Urothelium cell line (cell line): ENCODE data around the gene PSAP.

Source experiments
- DNase-seq: peaks from one replicate; pipeline ENCODE4 v3.0.0; 2011; ENCODE audit warnings: low spot score, mixed read lengths
- FAIRE-seq: peaks from 2 replicates; lab custom pipeline; 2011; peaks lifted over from hg19 to GRCh38; lab: Jason Lieb, UNC

The PSAP gene

DNA sequence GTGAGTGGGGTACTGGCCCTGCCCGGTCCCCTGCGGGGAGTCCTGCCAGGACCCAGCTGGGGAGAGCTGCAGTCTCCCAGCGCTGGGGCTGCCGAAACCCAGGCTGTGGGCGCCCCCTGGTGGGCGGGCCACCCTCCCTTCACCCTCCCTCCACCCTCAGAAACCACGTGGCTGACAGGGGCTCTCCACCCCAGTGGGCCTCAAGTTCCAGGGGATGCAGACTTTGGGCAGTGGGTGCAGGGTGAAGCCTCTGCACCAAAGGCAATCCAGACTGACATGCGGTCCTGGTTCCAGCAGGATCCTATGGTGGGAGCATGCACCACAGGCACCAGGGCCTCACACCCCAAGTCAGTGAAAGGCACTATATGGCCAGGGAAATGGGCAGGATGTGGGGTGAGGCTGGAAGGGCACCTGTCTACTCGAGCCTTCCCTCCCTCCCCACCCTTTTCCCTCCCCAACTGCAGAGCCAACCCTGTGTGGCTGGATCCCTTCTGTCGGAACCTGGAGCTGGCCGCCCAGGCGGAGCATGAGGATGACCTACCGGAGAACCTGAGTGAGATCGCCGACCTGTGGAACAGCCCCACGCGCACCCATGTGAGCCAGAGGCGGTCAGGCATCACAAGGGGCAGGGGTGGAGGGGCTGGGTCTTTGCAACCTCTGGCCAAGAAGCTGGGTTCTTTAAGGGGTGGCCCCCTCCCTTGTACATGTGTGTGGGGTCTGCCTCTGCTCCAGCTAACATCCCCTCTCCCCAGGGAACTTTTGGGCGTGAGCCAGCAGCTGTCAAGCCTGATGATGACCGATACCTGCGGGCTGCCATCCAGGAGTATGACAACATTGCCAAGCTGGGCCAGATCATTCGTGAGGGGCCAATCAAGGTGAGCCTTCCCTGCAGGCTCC is 38.8 kb downstream of the PSAP start:
- FAIRE-seq (peak; percentile 81), DNase-seq (peak; percentile 84)

DNA sequence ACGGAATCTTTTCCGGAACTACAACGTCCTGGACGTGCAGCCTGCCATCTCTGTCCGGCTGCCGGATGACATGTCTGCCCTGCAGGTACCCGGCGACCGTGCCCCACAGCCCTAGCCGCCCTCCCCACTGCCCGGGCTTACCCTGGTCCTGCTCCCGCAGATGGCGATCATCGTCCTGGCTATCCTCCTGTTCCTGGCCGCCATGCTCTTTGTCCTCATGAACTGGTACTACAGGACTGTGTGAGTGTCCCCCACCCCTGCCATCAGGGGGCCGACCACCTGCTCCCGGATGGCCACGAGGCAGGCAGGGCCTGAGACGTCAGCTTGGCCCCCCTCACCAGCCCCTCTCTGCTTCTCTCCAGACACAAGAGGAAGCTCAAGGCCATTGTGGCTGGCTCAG is 39.7 kb downstream of the PSAP start:
- FAIRE-seq (no peak), DNase-seq (no peak)

GRCh38 chr10:71810048-71810750 is 40.9 kb downstream of the PSAP start:
- DNase-seq (no peak), FAIRE-seq (no peak)

- DNase-seq (no peak), FAIRE-seq (peak; percentile 20)
Measured at GRCh38 chr10:71809628-71810027, 41.4 kb downstream of the PSAP start.

- FAIRE-seq (peak; percentile 9), DNase-seq (no peak)
Measured at GRCh38 chr10:71807557-71808510, 43.2 kb downstream of the PSAP start.

GRCh38 chr10:71806704-71807556 is 44.1 kb downstream of the PSAP start:
- FAIRE-seq (no peak), DNase-seq (no peak)

- no peak for FAIRE-seq
Measured at GRCh38 chr10:71805776-71806703, 45.0 kb downstream of the PSAP start.

GRCh38 chr10:71804077-71804476 is 47.0 kb downstream of the PSAP start:
- no peak for DNase-seq
- no peak for FAIRE-seq

More at GRCh38 chr10:71805776-71806703, 45.0 kb downstream of the PSAP start:
- no peak for DNase-seq

- FAIRE-seq (peak; percentile 86), DNase-seq (no peak)
Measured at GRCh38 chr10:71802715-71803488, 48.1 kb downstream of the PSAP start.

GRCh38 chr10:71802235-71802634 is 48.8 kb downstream of the PSAP start:
- DNase-seq: no peak
- FAIRE-seq: no peak

GRCh38 chr10:71801361-71801760 is 49.7 kb downstream of the PSAP start:
- DNase-seq: no peak
- no peak for FAIRE-seq

GRCh38 chr10:71799608-71800453 is 51.2 kb downstream of the PSAP start:
- FAIRE-seq (no peak), DNase-seq (no peak)

DNA sequence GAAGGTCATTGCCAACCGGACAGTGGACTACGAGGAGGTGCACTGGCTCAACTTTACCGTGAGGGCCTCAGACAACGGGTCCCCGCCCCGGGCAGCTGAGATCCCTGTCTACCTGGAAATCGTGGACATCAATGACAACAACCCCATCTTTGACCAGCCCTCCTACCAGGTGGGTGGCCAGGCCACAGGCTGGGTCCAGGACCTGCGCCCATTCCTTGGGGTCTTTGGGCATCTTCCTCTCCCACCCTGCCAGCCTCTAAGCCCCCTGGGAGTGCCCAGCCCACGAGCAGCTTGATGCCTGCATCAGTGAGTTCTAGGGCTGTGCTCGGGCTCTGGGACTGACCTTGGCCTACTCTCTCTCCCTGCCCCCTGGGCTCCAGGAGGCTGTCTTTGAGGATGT is 51.9 kb downstream of the PSAP start:
- FAIRE-seq: no peak
- DNase-seq: no peak

DNA sequence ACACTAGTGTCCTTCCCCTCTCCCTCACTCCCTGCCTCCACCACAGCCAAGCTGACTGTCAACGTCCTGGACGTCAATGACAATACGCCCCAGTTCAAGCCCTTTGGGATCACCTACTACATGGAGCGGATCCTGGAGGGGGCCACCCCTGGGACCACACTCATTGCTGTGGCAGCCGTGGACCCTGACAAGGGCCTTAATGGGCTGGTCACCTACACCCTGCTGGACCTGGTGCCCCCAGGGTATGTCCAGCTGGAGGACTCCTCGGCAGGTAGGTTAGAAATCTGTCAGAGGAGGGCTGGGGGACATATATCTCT is 52.8 kb downstream of the PSAP start:
- FAIRE-seq (no peak), DNase-seq (no peak)

DNA sequence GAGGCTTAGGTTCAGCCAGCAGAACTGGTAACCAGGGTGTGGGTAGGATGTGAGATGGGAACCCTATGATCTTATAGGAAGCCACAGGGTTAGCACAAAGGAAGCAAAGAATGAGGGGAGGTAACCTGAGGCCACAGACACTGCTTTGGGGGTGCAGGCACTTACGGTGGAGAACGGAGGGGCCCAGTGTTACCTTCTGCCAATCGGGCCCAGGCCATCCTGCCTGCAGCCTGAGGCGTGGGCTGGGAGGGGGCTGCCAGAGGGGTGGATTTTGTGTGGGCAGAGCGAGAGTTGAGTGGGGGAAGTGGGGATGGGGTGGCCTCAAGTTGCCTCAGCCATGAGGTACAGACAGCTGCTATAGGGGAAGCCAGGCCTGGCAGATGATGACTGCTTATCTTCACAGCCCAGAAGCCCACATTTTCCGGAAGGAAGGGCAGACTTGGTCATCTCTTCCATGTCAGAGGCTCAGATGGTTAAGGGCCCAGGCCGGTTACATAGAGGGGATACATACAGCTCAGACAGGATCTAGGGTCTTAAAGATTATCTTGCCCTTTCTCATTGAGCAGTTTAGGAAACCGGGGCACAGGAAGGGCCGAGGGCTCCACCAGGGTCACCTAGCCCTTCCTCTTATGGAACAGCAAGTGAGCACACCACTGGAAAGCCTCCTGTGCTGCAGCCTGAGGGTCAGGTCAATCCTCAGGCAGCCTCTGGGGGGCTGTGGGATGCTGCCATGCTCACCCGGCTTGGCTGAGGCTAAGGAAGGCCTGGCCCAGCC is 53.3 kb downstream of the PSAP start:
- FAIRE-seq: no peak

DNA sequence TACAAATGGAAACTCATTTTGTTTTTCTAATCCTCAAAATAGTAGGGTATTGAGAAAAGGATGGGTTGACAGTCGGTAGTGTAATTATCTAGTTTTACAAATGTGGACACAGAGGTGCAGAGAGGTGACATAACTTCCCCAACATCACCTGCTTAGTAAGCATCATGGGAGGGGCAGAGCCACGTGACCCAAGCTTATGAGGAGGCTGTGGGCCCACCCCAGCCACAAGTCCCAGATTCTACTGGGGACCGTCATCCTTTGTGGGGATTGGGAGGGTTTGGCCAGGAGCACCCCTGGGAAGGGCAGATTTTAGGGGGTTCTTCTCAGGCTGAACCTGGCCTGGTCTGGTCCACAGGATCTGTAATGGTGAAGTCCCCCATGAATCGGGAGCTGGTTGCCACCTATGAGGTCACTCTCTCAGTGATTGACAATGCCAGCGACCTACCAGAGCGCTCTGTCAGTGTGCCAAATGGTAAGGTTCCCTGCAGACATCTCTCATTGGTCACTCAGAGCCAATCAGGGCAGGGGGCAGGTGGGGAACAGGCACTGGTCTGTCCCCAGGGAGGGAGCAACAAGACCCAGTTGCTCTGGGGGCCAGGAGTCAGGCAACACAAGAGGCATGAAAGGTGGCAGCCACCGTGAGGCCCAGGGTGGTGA is 54.2 kb downstream of the PSAP start:
- FAIRE-seq (no peak), DNase-seq (no peak)

More for the DNA sequence above, 53.3 kb downstream of the PSAP start:
- DNase-seq: no peak
